ENCODE data around the gene KIAA1671.

Gene KIAA1671

GRCh38 chr22:25120093-25120561 lies 167.6 kb downstream of the KIAA1671 start:
- DNase-seq = no peak
- H3K27ac ChIP-seq = no peak overlapping the region

GRCh38 chr22:25120761-25121212 lies 168.3 kb downstream of the KIAA1671 start:
- no peak overlapping the region for H3K27ac ChIP-seq
- in situ Hi-C loops (cut with HindIII; ENCODE audit: low pct_ligation_motif_present, low sequenced_read_pairs) = no loop called here
- no peaks in the 10 kb centered on the region for H3K27me3 ChIP-seq (replicated peaks)
- no peak for TF ChIP-seq CTCF (IDR thresholded peaks at IDR 0.05; ENCODE audit: low read depth, low read length, missing control alignments)
- H3K36me3 ChIP-seq (replicated peaks) = no peaks in the 10 kb centered on the region
- H3K4me3 ChIP-seq (ENCODE audit: low read depth, low read length) = no peak overlapping the region
- no peak for DNase-seq

More at GRCh38 chr22:25120093-25120561, 167.6 kb downstream of the KIAA1671 start:
- no peaks in the 10 kb centered on the region for H3K36me3 ChIP-seq (replicated peaks)
- H3K4me3 ChIP-seq (ENCODE audit: low read depth, low read length) = no peak overlapping the region
- in situ Hi-C loops (cut with HindIII; ENCODE audit: low pct_ligation_motif_present, low sequenced_read_pairs) = no loop called here
- H3K27me3 ChIP-seq (replicated peaks) = no peaks in the 10 kb centered on the region
- no peak for TF ChIP-seq CTCF (IDR thresholded peaks at IDR 0.05; ENCODE audit: low read depth, low read length, missing control alignments)

- DNase-seq = no peak
- in situ Hi-C loops (cut with HindIII; ENCODE audit: low pct_ligation_motif_present, low sequenced_read_pairs) = no loop called here
- Histone ChIP-seq H3K27me3 (replicated peaks) (no peaks in the 10 kb centered on the region), H3K27ac (no peak overlapping the region), H3K4me3 (ENCODE audit: low read depth, low read length) (no peak overlapping the region), H3K36me3 (replicated peaks) (no peaks in the 10 kb centered on the region)
- TF ChIP-seq CTCF (IDR thresholded peaks at IDR 0.05; ENCODE audit: low read depth, low read length, missing control alignments) = no peak
These were observed 169.7 kb downstream of the KIAA1671 start for GRCh38 chr22:25122136-25122764.

GRCh38 chr22:25123677-25124076 lies 171.2 kb downstream of the KIAA1671 start:
- in situ Hi-C loops (cut with HindIII; ENCODE audit: low pct_ligation_motif_present, low sequenced_read_pairs) = no loop called here
- H3K27ac ChIP-seq = no peak overlapping the region
- H3K36me3 ChIP-seq (replicated peaks) = no peaks in the 10 kb centered on the region
- H3K27me3 ChIP-seq (replicated peaks) = no peaks in the 10 kb centered on the region
- TF ChIP-seq CTCF (IDR thresholded peaks at IDR 0.05; ENCODE audit: low read depth, low read length, missing control alignments) = no peak
- no peak overlapping the region for H3K4me3 ChIP-seq (ENCODE audit: low read depth, low read length)
- DNase-seq = no peak

- TF ChIP-seq CTCF (IDR thresholded peaks at IDR 0.05; ENCODE audit: low read depth, low read length, missing control alignments) = no peak
- H3K27ac ChIP-seq = no peak overlapping the region
- no peaks in the 10 kb centered on the region for H3K36me3 ChIP-seq (replicated peaks)
- in situ Hi-C loops (cut with HindIII; ENCODE audit: low pct_ligation_motif_present, low sequenced_read_pairs) = no loop called here
- no peaks in the 10 kb centered on the region for H3K27me3 ChIP-seq (replicated peaks)
- no peak overlapping the region for H3K4me3 ChIP-seq (ENCODE audit: low read depth, low read length)
- no peak for DNase-seq
These were observed 173.3 kb downstream of the KIAA1671 start for GRCh38 chr22:25125693-25126357.

Measured in brain microvascular endothelial cell (primary cell).